ENCODE data around the gene SNX6.

DNA sequence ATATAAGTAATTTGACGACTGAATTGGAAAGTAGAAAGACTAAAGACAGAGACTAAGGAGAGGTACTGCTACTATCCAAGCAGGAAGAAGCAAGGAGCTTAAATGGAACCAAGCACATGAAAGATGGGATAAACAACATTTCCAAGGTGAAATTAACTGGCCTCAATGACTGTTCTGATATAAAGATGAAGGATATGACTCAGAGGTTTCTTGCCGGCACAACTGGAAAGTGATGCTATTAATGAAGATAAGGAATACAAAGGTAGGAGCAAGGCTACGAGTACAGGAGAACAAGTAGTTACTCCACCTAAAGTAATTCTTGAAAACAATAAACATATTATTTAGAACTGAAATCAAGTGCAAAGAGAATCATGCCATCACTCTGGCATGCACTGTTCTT, 6.4 kb downstream of the SNX6 start:
- TF ChIP-seq, protein P1, sequence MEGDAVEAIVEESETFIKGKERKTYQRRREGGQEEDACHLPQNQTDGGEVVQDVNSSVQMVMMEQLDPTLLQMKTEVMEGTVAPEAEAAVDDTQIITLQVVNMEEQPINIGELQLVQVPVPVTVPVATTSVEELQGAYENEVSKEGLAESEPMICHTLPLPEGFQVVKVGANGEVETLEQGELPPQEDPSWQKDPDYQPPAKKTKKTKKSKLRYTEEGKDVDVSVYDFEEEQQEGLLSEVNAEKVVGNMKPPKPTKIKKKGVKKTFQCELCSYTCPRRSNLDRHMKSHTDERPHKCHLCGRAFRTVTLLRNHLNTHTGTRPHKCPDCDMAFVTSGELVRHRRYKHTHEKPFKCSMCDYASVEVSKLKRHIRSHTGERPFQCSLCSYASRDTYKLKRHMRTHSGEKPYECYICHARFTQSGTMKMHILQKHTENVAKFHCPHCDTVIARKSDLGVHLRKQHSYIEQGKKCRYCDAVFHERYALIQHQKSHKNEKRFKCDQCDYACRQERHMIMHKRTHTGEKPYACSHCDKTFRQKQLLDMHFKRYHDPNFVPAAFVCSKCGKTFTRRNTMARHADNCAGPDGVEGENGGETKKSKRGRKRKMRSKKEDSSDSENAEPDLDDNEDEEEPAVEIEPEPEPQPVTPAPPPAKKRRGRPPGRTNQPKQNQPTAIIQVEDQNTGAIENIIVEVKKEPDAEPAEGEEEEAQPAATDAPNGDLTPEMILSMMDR (IDR thresholded peaks at IDR 0.05) = no peak
- no peak for TF ChIP-seq POLR2A (IDR thresholded peaks at IDR 0.05)
- TF ChIP-seq EP300 (IDR thresholded peaks at IDR 0.05) = no peak

All from tibial nerve (tissue), 4 donors.